Nephron (organoid): ENCODE measurements around the gene CASP2.
"Not testable (repeated sequence)": the region's sequence is repeated elsewhere in the genome, so short reads cannot be mapped to it uniquely, and the experiment has no call there.

Experiments used
- H3K27ac Mint-ChIP-seq, 3 experiments: 2 replicates each; pipeline ENCODE4 v1.8.0; 2020; ENCODE audit warnings: mixed read lengths in 3 of 3, mild to moderate bottlenecking in 2 of 3, moderate library complexity in 1 of 3
- H3K27me3 Mint-ChIP-seq: 2 replicates; pipeline ENCODE4 v1.8.0; 2021; ENCODE audit warnings: low read depth, mild to moderate bottlenecking, moderate library complexity, mixed read lengths
- H3K36me3 Mint-ChIP-seq: 2 replicates; pipeline ENCODE4 v1.8.0; 2020; ENCODE audit warnings: low read depth, mixed read lengths
- H3K4me1 Mint-ChIP-seq: 2 replicates; pipeline ENCODE4 v1.8.0; 2020; ENCODE audit warnings: mixed read lengths
- H3K4me3 Mint-ChIP-seq, 3 experiments: 2 replicates each; pipeline ENCODE4 v1.8.0; 2020; ENCODE audit warnings: mild to moderate bottlenecking in 3 of 3, mixed read lengths in 3 of 3, moderate library complexity in 2 of 3
- H3K9me3 Mint-ChIP-seq: 2 replicates; pipeline ENCODE4 v1.8.0; 2020; ENCODE audit warnings: mixed read lengths
- TF ChIP-seq, protein P1 (sequence below), 3 experiments: fragments of 200-600 bp; sonication (generic); IDR thresholded peaks; one replicate each; pipeline ENCODE4 v1.5.0; 2021; ENCODE audit warnings: antibody characterized with exemption in 3 of 3; ENCODE audit not compliant: unreplicated experiment in 3 of 3

Gene CASP2

DNA sequence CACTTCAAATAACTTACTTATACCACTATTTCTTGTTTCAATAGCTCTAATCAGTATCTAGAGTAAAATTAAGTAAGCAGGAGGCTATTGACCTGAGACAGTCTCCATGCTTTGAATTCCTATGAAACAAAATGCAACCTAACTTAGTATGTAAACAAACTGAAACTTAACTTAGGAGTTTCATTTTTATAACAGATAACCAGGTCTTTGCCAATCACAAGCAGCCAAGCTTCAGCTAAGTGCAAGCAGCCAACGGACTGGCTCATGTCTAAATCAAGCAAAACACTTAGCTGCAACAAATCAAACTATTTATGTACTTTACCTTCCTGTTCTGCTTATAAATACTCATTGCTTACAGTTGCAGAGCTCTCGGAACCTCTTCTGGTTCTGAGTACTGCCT is 29.3 kb upstream of the CASP2 start:
- Mint-ChIP-seq H3K4me3 (no peak overlapping the region), H3K9me3 (peaks cover 6% of the 10 kb centered on the region), H3K4me1 (peaks cover 4% of the 10 kb centered on the region), H3K27me3 (no peaks in the 10 kb centered on the region), H3K27ac (no peak overlapping the region), H3K36me3 (no peaks in the 10 kb centered on the region)
- TF ChIP-seq, protein P1, sequence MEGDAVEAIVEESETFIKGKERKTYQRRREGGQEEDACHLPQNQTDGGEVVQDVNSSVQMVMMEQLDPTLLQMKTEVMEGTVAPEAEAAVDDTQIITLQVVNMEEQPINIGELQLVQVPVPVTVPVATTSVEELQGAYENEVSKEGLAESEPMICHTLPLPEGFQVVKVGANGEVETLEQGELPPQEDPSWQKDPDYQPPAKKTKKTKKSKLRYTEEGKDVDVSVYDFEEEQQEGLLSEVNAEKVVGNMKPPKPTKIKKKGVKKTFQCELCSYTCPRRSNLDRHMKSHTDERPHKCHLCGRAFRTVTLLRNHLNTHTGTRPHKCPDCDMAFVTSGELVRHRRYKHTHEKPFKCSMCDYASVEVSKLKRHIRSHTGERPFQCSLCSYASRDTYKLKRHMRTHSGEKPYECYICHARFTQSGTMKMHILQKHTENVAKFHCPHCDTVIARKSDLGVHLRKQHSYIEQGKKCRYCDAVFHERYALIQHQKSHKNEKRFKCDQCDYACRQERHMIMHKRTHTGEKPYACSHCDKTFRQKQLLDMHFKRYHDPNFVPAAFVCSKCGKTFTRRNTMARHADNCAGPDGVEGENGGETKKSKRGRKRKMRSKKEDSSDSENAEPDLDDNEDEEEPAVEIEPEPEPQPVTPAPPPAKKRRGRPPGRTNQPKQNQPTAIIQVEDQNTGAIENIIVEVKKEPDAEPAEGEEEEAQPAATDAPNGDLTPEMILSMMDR (IDR thresholded peaks at IDR 0.05; ENCODE audit: unreplicated experiment in 3 of 3) = no peak

DNA sequence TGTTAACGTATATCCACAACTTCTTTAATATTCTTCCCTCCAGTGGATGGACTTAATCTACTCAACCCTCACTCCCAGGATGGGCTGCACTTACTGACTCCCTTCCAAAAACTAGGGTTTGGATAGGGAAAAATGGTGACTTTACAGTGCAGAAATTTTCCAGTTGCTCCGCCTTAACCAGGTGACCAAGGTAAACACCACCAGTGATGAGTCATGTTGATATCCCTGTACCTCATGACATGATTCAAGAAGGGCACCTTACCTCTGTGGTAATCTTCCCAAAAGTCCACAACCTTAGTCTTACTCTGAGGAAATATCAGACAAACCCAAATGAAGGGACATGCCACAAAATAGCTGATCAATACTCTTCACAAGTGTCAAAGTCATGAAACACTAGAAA is 28.4 kb upstream of the CASP2 start:
- no peaks in the 10 kb centered on the region for H3K27me3 Mint-ChIP-seq
- peaks cover 12% of the 10 kb centered on the region for H3K4me1 Mint-ChIP-seq
- H3K4me3 Mint-ChIP-seq = peak overlapping the region in 1 of 3 experiments; percentile 15
- TF ChIP-seq, protein P1 (IDR thresholded peaks at IDR 0.05; ENCODE audit: unreplicated experiment in 3 of 3) = no peak
- H3K36me3 Mint-ChIP-seq = peaks cover 5% of the 10 kb centered on the region
- H3K27ac Mint-ChIP-seq = no peak overlapping the region
- no peaks in the 10 kb centered on the region for H3K9me3 Mint-ChIP-seq

- Mint-ChIP-seq H3K27ac (peak overlapping the region in 1 of 3 experiments; percentile 72), H3K36me3 (peaks cover 10% of the 10 kb centered on the region), H3K27me3 (no peaks in the 10 kb centered on the region), H3K9me3 (no peaks in the 10 kb centered on the region), H3K4me1 (peaks cover 17% of the 10 kb centered on the region), H3K4me3 (peak overlapping the region; percentile 80 to 98 (median 91))
- TF ChIP-seq, protein P1 (IDR thresholded peaks at IDR 0.05; ENCODE audit: unreplicated experiment in 3 of 3) = no peak
Measured at GRCh38 chr7:143261901-143262300, 26.2 kb upstream of the CASP2 start.

GRCh38 chr7:143263266-143264195 is 24.6 kb upstream of the CASP2 start, which contains the start of gene GSTK1:
GSTK1 (plus strand) TSS chr7:143263441; CDS start chr7:143263514, 73 bp downstream.
- Mint-ChIP-seq H3K36me3 (peaks cover 17% of the 10 kb centered on the region), H3K4me3 (peak within 1 kb of the TSS; percentile 91 to 98 (median 97)), H3K27ac (peak within 1 kb of the TSS; percentile 88 to 97 (median 93)), H3K27me3 (no peaks in the 10 kb centered on the region), H3K4me1 (peaks cover 17% of the 10 kb centered on the region), H3K9me3 (no peaks in the 10 kb centered on the region)
- TF ChIP-seq, protein P1 (IDR thresholded peaks at IDR 0.05; ENCODE audit: unreplicated experiment in 3 of 3) = no peak

DNA sequence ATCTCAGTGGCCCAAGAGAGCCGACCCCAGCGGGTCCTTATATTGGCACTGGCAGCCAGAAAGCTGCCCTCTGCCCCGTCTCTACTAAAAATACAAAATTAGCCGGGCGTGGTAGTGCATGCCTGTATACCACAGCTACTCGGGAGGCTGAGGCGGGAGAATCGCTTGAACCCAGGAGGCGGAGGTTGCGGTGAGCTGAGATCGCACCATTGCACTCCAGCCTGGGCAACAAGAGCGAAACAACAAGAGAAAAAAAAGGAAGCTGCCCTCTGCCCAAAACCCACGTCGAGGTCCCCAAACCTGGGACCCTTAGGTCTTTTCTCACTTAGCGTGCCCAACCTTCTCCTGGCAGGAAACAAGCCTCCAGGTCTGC is 24.0 kb upstream of the CASP2 start:
- H3K36me3 Mint-ChIP-seq = peaks cover 24% of the 10 kb centered on the region
- peaks cover 17% of the 10 kb centered on the region for H3K4me1 Mint-ChIP-seq
- H3K4me3 Mint-ChIP-seq = peak overlapping the region; percentile 91 to 98 (median 97)
- not testable (repeated sequence) for H3K27me3 Mint-ChIP-seq, H3K9me3 Mint-ChIP-seq
- peak overlapping the region; percentile 88 to 97 (median 93) for H3K27ac Mint-ChIP-seq

- H3K27ac Mint-ChIP-seq = peak overlapping the region in 1 of 3 experiments; percentile 1
- H3K4me3 Mint-ChIP-seq = peak overlapping the region; percentile 35 to 62 (median 60)
- TF ChIP-seq, protein P1 (IDR thresholded peaks at IDR 0.05; ENCODE audit: unreplicated experiment in 3 of 3) = no peak
- peaks cover 17% of the 10 kb centered on the region for H3K4me1 Mint-ChIP-seq
- peaks cover 33% of the 10 kb centered on the region for H3K36me3 Mint-ChIP-seq
- no peaks in the 10 kb centered on the region for H3K27me3 Mint-ChIP-seq
- H3K9me3 Mint-ChIP-seq = no peaks in the 10 kb centered on the region
Measured at GRCh38 chr7:143265017-143265693, 23.0 kb upstream of the CASP2 start.
